Ovary (tissue), 9 donors: ENCODE data around the gene FHOD3. TPM values are rescaled to one million over a fixed set of nuclear protein-coding genes. Genes with fewer than 3 reads are reported as not detected.

Experiments
- DNase-seq, 5 donors: peaks; one replicate each; pipeline ENCODE4 v3.0.0-alpha.2; 2019 to 2020
- H3K27ac ChIP-seq, 2 donors: fragments of 200-600 bp; one replicate each; pipeline versions ENCODE4 v1.5.1 to v1.8.0; 2019 to 2022
- H3K27me3 ChIP-seq: fragments of 200-600 bp; one replicate; pipeline ENCODE4 v1.8.0; 2022
- H3K36me3 ChIP-seq: fragments of 200-600 bp; sonication (generic); one replicate; pipeline ENCODE4 v1.5.1; 2019
- H3K4me1 ChIP-seq: one replicate; pipeline ENCODE4 v1.8.1; 2013; ENCODE audit warnings: mild to moderate bottlenecking, moderate library complexity; ENCODE audit not compliant: insufficient read depth
- H3K4me3 ChIP-seq: fragments of 200-600 bp; sonication (generic); one replicate; pipeline ENCODE4 v1.5.1; 2017
- H3K9me3 ChIP-seq, 2 donors: fragments of 200-600 bp in 1 of 2; sonication (generic) in 1 of 2; one replicate each; pipeline versions ENCODE4 v1.5.1 to v1.8.1; 2013 to 2019; ENCODE audit warnings: mild to moderate bottlenecking in 1 of 2, moderate library complexity in 1 of 2
- EP300 ChIP-seq: sonication (generic); formaldehyde crosslinking; IDR thresholded peaks from one replicate; pipeline ENCODE4 v1.6.1; 2017; ENCODE audit warnings: antibody characterized with exemption
- POLR2A ChIP-seq: fragments of 450-650 bp; IDR thresholded peaks from one replicate; pipeline ENCODE4 v1.6.1; 2017; ENCODE audit warnings: antibody characterized with exemption, mild to moderate bottlenecking, moderate library complexity
- WGBS, 3 donors: extraction: QIAGEN DNeasy Blood & Tissue Kit in 1 of 3; methylation state at CpG; one replicate each; pipeline versions ENCODE4 v1.1.5 to v1.1.7; 2013 to 2017; 5-methylcytosine and 5-hydroxymethylcytosine counted together
- intact Hi-C, 4 donors: fragments of 100-400 bp; cut with DNase I; formaldehyde crosslinking; loops; one replicate each; pipeline versions ENCODE4 v1.11.0 to v1.15.1; 2022 to 2023
- polyA plus RNA-seq, 2 donors: library from polyadenylated mRNA; stranded (reverse); fragments of 200-250 nt in 1 of 2; fragments of 350-450 nt in 1 of 2; fragmentation: Illumina TruSeq in 1 of 2; extraction: RNeasy Lipid Tissue Mini Kit (QIAGEN cat#74804) in 1 of 2; gene quantifications; one replicate each; pipeline ENCODE4 v1.2.3, GENCODE V29; 2013 to 2014
- total RNA-seq, 7 donors: library from RNA; depleted of rRNA in 2 of 7; stranded (reverse); fragments of >200 nt in 2 of 7; fragmentation: NEBNext Ultra II Directional in 3 of 7; extraction: Animal tissue kit (Norgen Biotek cat#: 25700) in 3 of 7; gene quantifications; one replicate each; pipeline versions ENCODE4 v1.1.0 to v1.2.4, GENCODE V29; 2016 to 2023
- TF ChIP-seq, protein P1 (sequence below), 3 donors: fragments of 450-650 bp in 2 of 3; fragments of 200-600 bp in 1 of 3; IDR thresholded peaks; one replicate each; pipeline versions ENCODE4 v1.5.1 to v1.8.0; 2016 to 2022; ENCODE audit warnings: antibody characterized with exemption in 3 of 3, mild to moderate bottlenecking in 1 of 3
- donor health status: DM: no; HTN: no; CAD: no; lungs with moderate emphysema.
- donor health status: DM: no; HTN: no; CAD: no.
- donor health status: Bipolar disorder and iron deficiency.
- donor health status: DM: yes; HTN: yes; CAD: no.
- donor health status: DM: no; HTN: no; CAD: no.
- donor health status: DM: yes; HTN: yes; CAD: no.

The FHOD3 gene
- total and polyA plus RNA-seq, 9 donors = 3.5 to 62.5 (median 11.0) TPM

DNA sequence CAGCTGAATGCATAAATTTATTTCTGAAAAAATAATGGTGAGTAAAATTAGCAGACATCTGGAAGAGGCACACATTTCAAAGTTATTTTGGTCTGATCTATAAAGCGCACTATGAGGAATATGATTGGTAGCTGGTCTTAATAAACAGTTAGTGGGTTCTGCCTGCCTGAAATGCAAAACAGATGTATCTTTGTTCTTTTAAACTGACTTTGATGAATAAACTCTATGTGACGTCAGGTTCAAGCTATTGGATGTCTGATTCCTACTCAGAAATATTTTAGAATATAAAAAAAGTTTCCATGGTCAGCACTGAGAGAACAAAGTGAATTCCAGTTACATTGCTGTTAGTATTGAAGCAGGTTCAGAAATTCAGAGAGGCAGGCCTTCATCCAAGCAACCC, 394.9 kb downstream of the FHOD3 start:
- Histone ChIP-seq H3K27ac (no peak overlapping the region), H3K27me3 (no peaks in the 10 kb centered on the region), H3K4me1 (peaks cover 1% of the 10 kb centered on the region), H3K9me3 (no peaks in the 10 kb centered on the region), H3K36me3 (no peaks in the 10 kb centered on the region), H3K4me3 (no peak overlapping the region)
- 73 to 78% (median 76%) methylated on average over 2 of the region's 2 CpGs for WGBS, 3 donors
- no peak for TF ChIP-seq EP300
- TF ChIP-seq, protein P1, sequence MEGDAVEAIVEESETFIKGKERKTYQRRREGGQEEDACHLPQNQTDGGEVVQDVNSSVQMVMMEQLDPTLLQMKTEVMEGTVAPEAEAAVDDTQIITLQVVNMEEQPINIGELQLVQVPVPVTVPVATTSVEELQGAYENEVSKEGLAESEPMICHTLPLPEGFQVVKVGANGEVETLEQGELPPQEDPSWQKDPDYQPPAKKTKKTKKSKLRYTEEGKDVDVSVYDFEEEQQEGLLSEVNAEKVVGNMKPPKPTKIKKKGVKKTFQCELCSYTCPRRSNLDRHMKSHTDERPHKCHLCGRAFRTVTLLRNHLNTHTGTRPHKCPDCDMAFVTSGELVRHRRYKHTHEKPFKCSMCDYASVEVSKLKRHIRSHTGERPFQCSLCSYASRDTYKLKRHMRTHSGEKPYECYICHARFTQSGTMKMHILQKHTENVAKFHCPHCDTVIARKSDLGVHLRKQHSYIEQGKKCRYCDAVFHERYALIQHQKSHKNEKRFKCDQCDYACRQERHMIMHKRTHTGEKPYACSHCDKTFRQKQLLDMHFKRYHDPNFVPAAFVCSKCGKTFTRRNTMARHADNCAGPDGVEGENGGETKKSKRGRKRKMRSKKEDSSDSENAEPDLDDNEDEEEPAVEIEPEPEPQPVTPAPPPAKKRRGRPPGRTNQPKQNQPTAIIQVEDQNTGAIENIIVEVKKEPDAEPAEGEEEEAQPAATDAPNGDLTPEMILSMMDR (IDR thresholded peaks at IDR 0.05) = no peak
- no peak for TF ChIP-seq POLR2A
- intact Hi-C loops = loop anchor here in 2 of 4 donors (10.0 kb wide), 2 partner anchors 52 to 62 kb away; no protein-coding TSS in a partner anchor
- DNase-seq = no peak

DNA sequence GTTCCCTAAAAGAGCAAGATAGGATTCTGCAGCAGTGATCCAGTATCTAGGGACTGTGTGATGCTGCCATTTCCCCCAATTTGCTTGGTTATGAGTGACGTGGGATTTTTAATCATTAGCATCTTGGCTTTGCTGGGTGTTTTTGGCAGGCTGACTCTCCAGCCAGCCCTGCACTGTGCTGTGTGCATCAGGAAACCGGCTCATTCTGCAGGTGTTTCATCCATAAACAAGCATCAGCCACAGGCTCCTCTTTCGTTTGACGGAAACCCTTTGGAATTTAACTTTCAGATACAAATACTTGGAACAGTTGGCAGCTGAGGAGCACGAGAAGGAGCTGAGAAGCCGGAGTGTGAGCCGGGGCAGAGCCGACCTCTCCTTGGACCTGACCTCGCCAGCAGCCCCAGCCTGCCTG, 395.4 kb downstream of the FHOD3 start:
- no peak for TF ChIP-seq EP300
- no peak for TF ChIP-seq POLR2A
- TF ChIP-seq, protein P1 (IDR thresholded peaks at IDR 0.05) = no peak
- 19 to 39% (median 38%) methylated on average over 9 of the region's 9 CpGs for WGBS, 3 donors
- intact Hi-C loops = loop anchor here in 2 of 4 donors (10.0 kb wide), 2 partner anchors 52 to 62 kb away; no protein-coding TSS in a partner anchor
- Histone ChIP-seq H3K36me3 (no peaks in the 10 kb centered on the region), H3K27ac (no peak overlapping the region), H3K9me3 (no peaks in the 10 kb centered on the region), H3K27me3 (no peaks in the 10 kb centered on the region), H3K4me3 (no peak overlapping the region), H3K4me1 (peaks cover 1% of the 10 kb centered on the region)
- DNase-seq = no peak

DNA sequence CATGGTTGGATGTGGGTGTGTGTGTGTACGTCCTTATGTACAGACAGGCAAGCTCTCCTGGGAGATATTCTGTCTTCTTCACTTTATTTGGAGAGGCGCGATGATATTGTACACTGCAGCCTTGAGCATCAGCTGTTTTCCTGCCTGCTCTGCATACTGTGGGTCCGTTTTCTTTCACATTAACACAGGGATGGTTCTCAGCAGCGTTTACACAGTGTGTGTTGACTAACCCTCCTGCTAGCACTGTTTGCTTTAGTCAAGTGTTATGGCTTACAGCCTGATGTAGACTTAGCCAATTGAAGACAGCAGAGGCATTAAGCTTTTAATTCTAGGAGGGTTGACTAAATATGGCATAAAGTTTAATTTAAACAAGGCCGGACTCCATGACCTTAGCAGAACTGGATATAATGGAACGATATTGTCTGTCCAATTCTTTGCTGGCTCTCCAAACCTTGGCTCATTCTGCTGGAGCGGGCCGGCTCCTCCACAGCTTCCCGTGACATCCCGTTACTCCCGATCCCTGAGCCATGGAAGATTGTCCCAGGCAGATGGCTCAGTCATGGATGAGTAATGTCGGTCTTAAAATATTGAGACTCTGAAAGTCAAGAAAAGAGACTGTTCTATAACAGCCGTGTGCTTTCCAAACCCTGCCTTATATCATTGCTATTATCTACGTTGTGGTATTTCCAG, 396.6 kb downstream of the FHOD3 start:
- TF ChIP-seq POLR2A (no peak), EP300 (no peak)
- TF ChIP-seq, protein P1 (IDR thresholded peaks at IDR 0.05) = no peak
- 38 to 53% (median 48%) methylated on average over 15 of the region's 15 CpGs for whole genome bisulfite sequencing, 3 donors
- H3K4me1 ChIP-seq = peaks cover 1% of the 10 kb centered on the region
- no peaks in the 10 kb centered on the region for H3K9me3 ChIP-seq
- H3K36me3 ChIP-seq = no peaks in the 10 kb centered on the region
- no peak for DNase-seq
- intact Hi-C loops = loop anchor here in 2 of 4 donors (10.0 kb wide), 2 partner anchors 51 to 61 kb away; no protein-coding TSS in a partner anchor
- H3K27me3 ChIP-seq = no peaks in the 10 kb centered on the region
- no peak overlapping the region for H3K27ac ChIP-seq
- H3K4me3 ChIP-seq = no peak overlapping the region

DNA sequence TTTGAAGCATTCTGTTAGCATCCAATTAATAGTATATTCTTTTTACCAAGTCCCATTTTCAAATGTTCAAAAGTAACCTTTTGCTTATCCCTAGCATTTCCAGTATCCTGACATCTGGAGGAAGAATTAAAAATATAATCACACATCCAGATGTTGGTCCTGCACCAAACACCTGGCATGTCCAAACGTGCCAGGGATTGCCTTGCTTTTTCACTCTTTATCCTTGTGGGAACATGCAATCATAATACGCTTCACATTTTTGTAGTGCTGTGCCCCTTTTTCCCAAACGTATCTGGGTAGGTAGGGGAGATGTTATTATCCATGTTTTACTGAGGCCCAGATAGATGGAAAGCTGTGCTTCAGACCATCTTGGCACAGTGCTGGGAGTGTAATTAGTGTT, 398.3 kb downstream of the FHOD3 start:
- intact Hi-C loops = loop anchor here in 2 of 4 donors (10.0 kb wide), 2 partner anchors 49 to 59 kb away; no protein-coding TSS in a partner anchor
- Histone ChIP-seq H3K27ac (no peak overlapping the region), H3K9me3 (no peaks in the 10 kb centered on the region), H3K27me3 (no peaks in the 10 kb centered on the region), H3K36me3 (no peaks in the 10 kb centered on the region), H3K4me3 (no peak overlapping the region), H3K4me1 (peaks cover 1% of the 10 kb centered on the region)
- WGBS, 3 donors = 70 to 86% (median 72%) methylated on average over 3 of the region's 3 CpGs
- no peak for DNase-seq
- TF ChIP-seq EP300 = no peak
- no peak for TF ChIP-seq POLR2A
- TF ChIP-seq, protein P1 (IDR thresholded peaks at IDR 0.05) = no peak
